GM12878 (cell line): Measurements from ENCODE around the gene P3H3. TPM values are rescaled to one million over a fixed set of nuclear protein-coding genes. Genes with fewer than 3 reads are reported as not detected.

Source experiments
- BMI1 ChIP-seq: fragments of 450-650 bp; IDR thresholded peaks from 2 replicates; pipeline ENCODE4 v1.6.1; 2016; ENCODE audit warnings: mild to moderate bottlenecking, moderate library complexity, borderline replicate concordance
- CBFB ChIP-seq: IDR thresholded peaks from 2 replicates; pipeline ENCODE4 v1.6.1; 2016; ENCODE audit warnings: antibody characterized with exemption, low read depth
- CBX3 ChIP-seq: fragments of 200-600 bp; sonication (generic); IDR thresholded peaks from 2 replicates; pipeline ENCODE4 v1.6.1; 2016; ENCODE audit warnings: low read depth, borderline replicate concordance
- FOXM1 ChIP-seq: IDR thresholded peaks from 2 replicates; pipeline ENCODE4 v1.6.1; 2012; ENCODE audit warnings: low read depth, mild to moderate bottlenecking, inconsistent platforms, low read length, moderate library complexity
- IKZF1 ChIP-seq: fragments of 450-650 bp; conservative IDR thresholded peaks from 2 replicates; pipeline ENCODE4 v1.6.1; 2017; ENCODE audit warnings: antibody characterized with exemption, mild to moderate bottlenecking
- MTA2 ChIP-seq: fragments of 450-650 bp; IDR thresholded peaks from 2 replicates; pipeline ENCODE4 v1.6.1; 2016; ENCODE audit warnings: low read depth, mild to moderate bottlenecking, moderate library complexity
- NBN ChIP-seq: fragments of 450-650 bp; IDR thresholded peaks from 2 replicates; pipeline ENCODE4 v1.6.1; 2016
- NFYA ChIP-seq: IDR thresholded peaks from 2 replicates; pipeline ENCODE4 v1.6.1; 2011; ENCODE audit warnings: low read depth, mild to moderate bottlenecking, low read length, improper control_type of control experiment, borderline replicate concordance
- NR2F1 ChIP-seq: fragments of 450-650 bp; conservative IDR thresholded peaks from 2 replicates; pipeline ENCODE4 v1.6.1; 2017; ENCODE audit warnings: mild to moderate bottlenecking
- POLR2AphosphoS5 ChIP-seq: IDR thresholded peaks from 2 replicates; pipeline ENCODE4 v1.6.1; 2011; ENCODE audit warnings: mild to moderate bottlenecking, low read length, inconsistent platforms
- RB1 ChIP-seq: fragments of 450-650 bp; formaldehyde crosslinking; IDR thresholded peaks from 2 replicates; pipeline ENCODE4 v1.6.1; 2017; ENCODE audit warnings: mild to moderate bottlenecking, borderline replicate concordance
- RBBP5 ChIP-seq: fragments of 200-600 bp; sonication (generic); conservative IDR thresholded peaks from 2 replicates; pipeline ENCODE4 v1.6.1; 2016
- SIN3A ChIP-seq: IDR thresholded peaks from 2 replicates; pipeline ENCODE4 v1.6.1; 2012; ENCODE audit warnings: low read depth, low read length, improper control_type of control experiment
- SP1 ChIP-seq: IDR thresholded peaks from one replicate; pipeline ENCODE4 v1.6.1; 2011; ENCODE audit warnings: low read depth, low read length
- SRF ChIP-seq, 2 experiments: IDR thresholded peaks; 2 replicates each; pipeline ENCODE4 v1.6.1; 2011; ENCODE audit warnings: low read depth in 2 of 2, low read length in 2 of 2, mild to moderate bottlenecking in 1 of 2, moderate library complexity in 1 of 2
- STAT1 ChIP-seq: fragments of 450-650 bp; conservative IDR thresholded peaks from 2 replicates; pipeline ENCODE4 v1.6.1; 2014; ENCODE audit warnings: antibody characterized with exemption, mild to moderate bottlenecking
- TAF1 ChIP-seq: IDR thresholded peaks from 2 replicates; pipeline ENCODE4 v1.6.1; 2011; ENCODE audit warnings: mild to moderate bottlenecking, low read depth, low read length, borderline replicate concordance
- TCF3 ChIP-seq: IDR thresholded peaks from 2 replicates; pipeline ENCODE4 v1.6.1; 2012; ENCODE audit warnings: low read depth, mild to moderate bottlenecking, low read length, borderline replicate concordance; ENCODE audit not compliant: insufficient read depth
- WRNIP1 ChIP-seq: IDR thresholded peaks from 2 replicates; pipeline ENCODE4 v1.6.1; 2011; ENCODE audit warnings: low read depth, low read length, improper control_type of control experiment, borderline replicate concordance
- YBX1 ChIP-seq: fragments of 450-650 bp; IDR thresholded peaks from 2 replicates; pipeline ENCODE4 v1.6.1; 2016; ENCODE audit warnings: antibody characterized with exemption
- ZNF24 ChIP-seq: fragments of 450-650 bp; IDR thresholded peaks from 2 replicates; pipeline ENCODE4 v1.6.1; 2017; ENCODE audit warnings: antibody characterized with exemption, mild to moderate bottlenecking
- polyA plus RNA-seq, 11 experiments: library from polyadenylated mRNA; depleted of rRNA in 4 of 11; unstranded in 6 of 11; stranded (reverse) in 5 of 11; fragments of >200 nt; fragmentation: Nextera tagmentation in 4 of 11; fragmentation: Illumina TruSeq in 1 of 11; extraction: Ambion mirVana in 4 of 11; extraction: Trizol in 1 of 11; gene quantifications; 1 replicate in 1 of 11; 2 replicates in 10 of 11; pipeline versions ENCODE4 v1.2.1 to v1.2.3, GENCODE V29; 2011 to 2016; ENCODE audit warnings: inconsistent platforms in 2 of 11, missing spikeins in 2 of 11, low read depth in 1 of 11
- total RNA-seq, 4 experiments: library from RNA; depleted of rRNA in 3 of 4; stranded (reverse); fragments of >200 nt in 3 of 4; fragmentation: Illumina TruSeq in 1 of 4; extraction: Trizol in 1 of 4; gene quantifications; 2 replicates each; pipeline versions ENCODE4 v1.2.1 to v1.2.3, GENCODE V29; 2013 to 2021
- TF ChIP-seq, protein P1 (sequence below): fragments of 450-650 bp; conservative IDR thresholded peaks from 2 replicates; pipeline ENCODE4 v1.6.1; 2017; ENCODE audit warnings: mild to moderate bottlenecking, moderate library complexity
- TF ChIP-seq, protein P2 (sequence below): fragments of 450-650 bp; IDR thresholded peaks from 2 replicates; pipeline ENCODE4 v1.6.1; 2014; ENCODE audit warnings: mild to moderate bottlenecking
- TF ChIP-seq, protein P3 (sequence below): fragments of 450-650 bp; IDR thresholded peaks from 2 replicates; pipeline ENCODE4 v1.6.1; 2017; ENCODE audit warnings: mild to moderate bottlenecking
- TF ChIP-seq, protein P4 (sequence below): IDR thresholded peaks from 2 replicates; pipeline ENCODE4 v1.6.1; 2011; ENCODE audit warnings: low read depth, mild to moderate bottlenecking, low read length, moderate library complexity, borderline replicate concordance; ENCODE audit errors: extremely low read depth

The P3H3 gene
- total and polyA plus RNA-seq, 10 of the 15 experiments (the other 5 are each of a cell fraction or from before 2014, with no cell fraction given) = 0.03 to 0.21 (median 0.05) TPM; not detected in 7

DNA sequence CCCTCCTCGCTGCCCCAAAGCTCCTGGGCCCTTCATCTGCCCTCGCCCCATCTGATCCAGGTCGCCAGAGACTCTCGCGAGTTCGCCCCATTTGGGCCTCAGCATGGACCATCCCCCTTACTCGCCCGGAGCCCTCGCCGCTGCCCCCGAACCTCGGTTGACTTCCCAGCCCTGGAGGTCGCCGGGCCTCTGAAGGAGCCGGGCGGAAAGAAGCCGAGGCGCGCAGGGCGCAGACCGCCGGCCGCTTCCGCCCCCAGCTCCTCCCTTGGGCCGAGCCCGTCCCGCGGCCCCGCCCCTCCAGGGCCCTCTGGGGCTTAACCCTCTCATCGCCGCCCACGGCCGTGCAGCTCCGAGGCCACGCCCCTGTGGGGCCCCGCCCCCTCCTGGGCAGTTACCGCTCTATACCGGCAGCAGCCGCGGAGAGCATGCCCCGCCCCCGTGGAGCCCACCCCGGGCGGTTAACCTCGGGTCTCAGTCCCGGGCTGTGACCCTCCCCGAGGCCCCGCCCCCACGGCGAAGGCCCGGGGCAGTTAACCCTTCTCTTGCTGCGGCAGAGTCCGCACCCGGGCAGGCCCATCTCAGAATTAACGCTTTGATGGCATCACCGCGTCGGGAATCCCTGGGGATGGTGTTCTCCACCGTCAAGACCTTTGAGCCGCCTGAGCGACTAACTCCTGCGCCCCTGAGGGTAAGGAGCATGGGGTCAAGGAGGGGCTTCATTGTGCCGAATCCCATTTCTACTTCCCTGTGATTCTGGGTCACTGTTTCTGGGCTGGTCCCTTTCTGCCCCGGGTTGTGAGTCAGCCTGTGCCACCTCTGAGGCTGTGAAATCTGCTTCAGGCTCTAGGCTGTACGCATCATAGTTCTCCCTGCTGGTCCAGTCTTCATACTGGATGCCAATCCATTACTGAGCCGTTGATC is 45.1 kb downstream of the P3H3 start, which contains the start of gene SPSB2 (continued):
- TF ChIP-seq, protein P1, sequence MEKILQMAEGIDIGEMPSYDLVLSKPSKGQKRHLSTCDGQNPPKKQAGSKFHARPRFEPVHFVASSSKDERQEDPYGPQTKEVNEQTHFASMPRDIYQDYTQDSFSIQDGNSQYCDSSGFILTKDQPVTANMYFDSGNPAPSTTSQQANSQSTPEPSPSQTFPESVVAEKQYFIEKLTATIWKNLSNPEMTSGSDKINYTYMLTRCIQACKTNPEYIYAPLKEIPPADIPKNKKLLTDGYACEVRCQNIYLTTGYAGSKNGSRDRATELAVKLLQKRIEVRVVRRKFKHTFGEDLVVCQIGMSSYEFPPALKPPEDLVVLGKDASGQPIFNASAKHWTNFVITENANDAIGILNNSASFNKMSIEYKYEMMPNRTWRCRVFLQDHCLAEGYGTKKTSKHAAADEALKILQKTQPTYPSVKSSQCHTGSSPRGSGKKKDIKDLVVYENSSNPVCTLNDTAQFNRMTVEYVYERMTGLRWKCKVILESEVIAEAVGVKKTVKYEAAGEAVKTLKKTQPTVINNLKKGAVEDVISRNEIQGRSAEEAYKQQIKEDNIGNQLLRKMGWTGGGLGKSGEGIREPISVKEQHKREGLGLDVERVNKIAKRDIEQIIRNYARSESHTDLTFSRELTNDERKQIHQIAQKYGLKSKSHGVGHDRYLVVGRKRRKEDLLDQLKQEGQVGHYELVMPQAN = peak; percentile 29; the same call in 1 of the 2 replicates
- TF ChIP-seq WRNIP1 = no peak
- no peak for TF ChIP-seq CBFB
- no peak for TF ChIP-seq SRF (IDR thresholded peaks at IDR 0.05; ENCODE audit: low read depth in 2 of 2, low read length in 2 of 2)
- no peak for TF ChIP-seq NBN
- TF ChIP-seq IKZF1 = peak; percentile 28; the same call in 1 of the 2 replicates
- TF ChIP-seq, protein P2, sequence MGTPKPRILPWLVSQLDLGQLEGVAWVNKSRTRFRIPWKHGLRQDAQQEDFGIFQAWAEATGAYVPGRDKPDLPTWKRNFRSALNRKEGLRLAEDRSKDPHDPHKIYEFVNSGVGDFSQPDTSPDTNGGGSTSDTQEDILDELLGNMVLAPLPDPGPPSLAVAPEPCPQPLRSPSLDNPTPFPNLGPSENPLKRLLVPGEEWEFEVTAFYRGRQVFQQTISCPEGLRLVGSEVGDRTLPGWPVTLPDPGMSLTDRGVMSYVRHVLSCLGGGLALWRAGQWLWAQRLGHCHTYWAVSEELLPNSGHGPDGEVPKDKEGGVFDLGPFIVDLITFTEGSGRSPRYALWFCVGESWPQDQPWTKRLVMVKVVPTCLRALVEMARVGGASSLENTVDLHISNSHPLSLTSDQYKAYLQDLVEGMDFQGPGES = no peak
- peak; percentile 66 for TF ChIP-seq POLR2AphosphoS5
- no peak for TF ChIP-seq RBBP5
- peak; percentile 20; the same call in 1 of the 2 replicates for TF ChIP-seq NR2F1
- TF ChIP-seq NFYA = no peak
- TF ChIP-seq YBX1 = no peak
- no peak for TF ChIP-seq MTA2
- TF ChIP-seq, protein P3, sequence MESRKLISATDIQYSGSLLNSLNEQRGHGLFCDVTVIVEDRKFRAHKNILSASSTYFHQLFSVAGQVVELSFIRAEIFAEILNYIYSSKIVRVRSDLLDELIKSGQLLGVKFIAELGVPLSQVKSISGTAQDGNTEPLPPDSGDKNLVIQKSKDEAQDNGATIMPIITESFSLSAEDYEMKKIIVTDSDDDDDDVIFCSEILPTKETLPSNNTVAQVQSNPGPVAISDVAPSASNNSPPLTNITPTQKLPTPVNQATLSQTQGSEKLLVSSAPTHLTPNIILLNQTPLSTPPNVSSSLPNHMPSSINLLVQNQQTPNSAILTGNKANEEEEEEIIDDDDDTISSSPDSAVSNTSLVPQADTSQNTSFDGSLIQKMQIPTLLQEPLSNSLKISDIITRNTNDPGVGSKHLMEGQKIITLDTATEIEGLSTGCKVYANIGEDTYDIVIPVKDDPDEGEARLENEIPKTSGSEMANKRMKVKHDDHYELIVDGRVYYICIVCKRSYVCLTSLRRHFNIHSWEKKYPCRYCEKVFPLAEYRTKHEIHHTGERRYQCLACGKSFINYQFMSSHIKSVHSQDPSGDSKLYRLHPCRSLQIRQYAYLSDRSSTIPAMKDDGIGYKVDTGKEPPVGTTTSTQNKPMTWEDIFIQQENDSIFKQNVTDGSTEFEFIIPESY = no peak
- TF ChIP-seq CBX3 = no peak
- TF ChIP-seq TCF3 = 0 out of 2 replicates have a peak, but pooled peaks have one; percentile 5
- no peak for TF ChIP-seq ZNF24
- peak; percentile 39; the same call in 1 of the 2 replicates for TF ChIP-seq TAF1
- no peak for TF ChIP-seq RB1
- no peak for TF ChIP-seq STAT1
- peak; percentile 79 for TF ChIP-seq SP1
- no peak for TF ChIP-seq SIN3A
- TF ChIP-seq, protein P4, sequence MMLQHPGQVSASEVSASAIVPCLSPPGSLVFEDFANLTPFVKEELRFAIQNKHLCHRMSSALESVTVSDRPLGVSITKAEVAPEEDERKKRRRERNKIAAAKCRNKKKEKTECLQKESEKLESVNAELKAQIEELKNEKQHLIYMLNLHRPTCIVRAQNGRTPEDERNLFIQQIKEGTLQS = no peak
- TF ChIP-seq FOXM1 = no peak
- TF ChIP-seq BMI1 = no peak
